Right lobe of liver (tissue), 6 donors: Measurements from ENCODE around the gene CMKLR1. TPM values are rescaled to one million over a fixed set of nuclear protein-coding genes. Genes with fewer than 3 reads are reported as not detected.

Experiments
- ATAC-seq, 4 donors: fragments of 200-7000 bp; cut with Tn5 transposase; one replicate each; pipeline ENCODE4 v1.9.1; 2020; ENCODE audit warnings: mild to moderate bottlenecking in 4 of 4, moderate library complexity in 4 of 4
- DNase-seq, 3 donors: peaks; one replicate each; pipeline ENCODE4 v3.0.0-alpha.2; 2020
- H3K27ac ChIP-seq, 3 donors: fragments of 200-600 bp; one replicate each; pipeline ENCODE4 v1.8.0; 2022
- H3K27me3 ChIP-seq, 2 donors: fragments of 200-600 bp; one replicate each; pipeline ENCODE4 v1.8.0; 2022
- H3K36me3 ChIP-seq, 4 donors: fragments of 200-600 bp; sonication (generic) in 1 of 4; one replicate each; pipeline versions ENCODE4 v1.5.1 to v1.8.0; 2017 to 2022; ENCODE audit warnings: control low read depth in 1 of 4
- H3K4me1 ChIP-seq, 4 donors: fragments of 200-600 bp; sonication (generic) in 1 of 4; one replicate each; pipeline versions ENCODE4 v1.5.1 to v1.8.0; 2017 to 2022; ENCODE audit warnings: control low read depth in 1 of 4
- H3K4me3 ChIP-seq, 3 donors: fragments of 200-600 bp; one replicate each; pipeline ENCODE4 v1.8.0; 2022
- H3K9me3 ChIP-seq, 4 donors: fragments of 200-600 bp; sonication (generic) in 1 of 4; one replicate each; pipeline versions ENCODE4 v1.5.1 to v1.8.0; 2017 to 2022; ENCODE audit warnings: control low read depth in 1 of 4
- CTCF ChIP-seq, 4 donors: fragments of 200-600 bp in 3 of 4; fragments of 450-650 bp in 1 of 4; IDR thresholded peaks; one replicate each; pipeline versions ENCODE4 v1.5.1 to v1.8.0; 2016 to 2022; ENCODE audit warnings: antibody characterized with exemption in 4 of 4, mild to moderate bottlenecking in 2 of 4
- POLR2A ChIP-seq: fragments of 450-650 bp; IDR thresholded peaks from one replicate; pipeline ENCODE4 v1.6.1; 2017; ENCODE audit warnings: antibody characterized with exemption, mild to moderate bottlenecking
- WGBS: methylation state at CpG from one replicate; pipeline ENCODE4 v1.1.6; 2018; ENCODE audit warnings: low coverage, low lambda C conversion rate; ENCODE audit not compliant: insufficient coverage; ENCODE audit errors: missing lambda C conversion rate; 5-methylcytosine and 5-hydroxymethylcytosine counted together
- intact Hi-C, 2 donors: fragments of 100-400 bp; cut with DNase I; formaldehyde crosslinking; loops; one replicate each; pipeline versions ENCODE4 v1.11.2 to v1.14.1; 2022
- total RNA-seq, 6 experiments: library from RNA; depleted of rRNA in 2 of 6; stranded (reverse); fragments of >200 nt in 2 of 6; fragmentation: NEBNext Ultra II Directional in 3 of 6; extraction: Animal tissue kit (Norgen Biotek cat#: 25700) in 3 of 6; gene quantifications; one replicate each; pipeline versions ENCODE4 v1.1.0 to v1.2.4, GENCODE V29; 2016 to 2023
- donor health status: DM: no; HTN: yes; CAD: no.
- donor health status: DM: no; HTN: no; CAD: no.
- donor health status: DM: no; HTN: no; CAD: no.
- donor health status: DM: no; HTN: yes; CAD: no.
- donor health status: DM: no; HTN: yes; CAD: no.

CMKLR1 gene
- total RNA-seq, 6 experiments from 2014 or later: 1.5 to 8.2 (median 4.2) TPM

GRCh38 chr12:108309674-108310312 lies 29.3 kb downstream of the CMKLR1 start:
- no peak for ATAC-seq

GRCh38 chr12:108308395-108309085 lies 30.6 kb downstream of the CMKLR1 start:
- TF ChIP-seq CTCF (IDR thresholded peaks at IDR 0.05) (no peak), POLR2A (no peak)
- Histone ChIP-seq H3K4me1 (peaks cover 0 to 3% (median 0%) of the 10 kb centered on the region in 4 donors), H3K9me3 (no peaks in the 10 kb centered on the region), H3K36me3 (no peaks in the 10 kb centered on the region), H3K4me3 (no peak overlapping the region), H3K27ac (no peak overlapping the region), H3K27me3 (no peaks in the 10 kb centered on the region)
- 59% methylated on average over 4 of the region's 10 CpGs for WGBS
- DNase-seq (no peak), ATAC-seq (no peak)
- intact Hi-C loops: no loop called here

More at GRCh38 chr12:108309674-108310312, 29.3 kb downstream of the CMKLR1 start:
- H3K27ac ChIP-seq: no peak overlapping the region
- H3K27me3 ChIP-seq: no peaks in the 10 kb centered on the region
- TF ChIP-seq CTCF (IDR thresholded peaks at IDR 0.05) (no peak), POLR2A (no peak)
- H3K9me3 ChIP-seq: no peaks in the 10 kb centered on the region
- no peaks in the 10 kb centered on the region for H3K36me3 ChIP-seq
- H3K4me1 ChIP-seq: peaks cover 0 to 5% (median 0%) of the 10 kb centered on the region in 4 donors
- intact Hi-C loops: no loop called here
- no peak overlapping the region for H3K4me3 ChIP-seq
- DNase-seq: no peak
- 45% methylated on average over 2 of the region's 2 CpGs for WGBS

GRCh38 chr12:108307006-108307405 lies 32.1 kb downstream of the CMKLR1 start:
- TF ChIP-seq POLR2A (no peak), CTCF (IDR thresholded peaks at IDR 0.05) (no peak)
- Histone ChIP-seq H3K9me3 (no peaks in the 10 kb centered on the region), H3K4me3 (no peak overlapping the region), H3K4me1 (no peaks in the 10 kb centered on the region), H3K27me3 (no peaks in the 10 kb centered on the region), H3K27ac (no peak overlapping the region), H3K36me3 (no peaks in the 10 kb centered on the region)
- DNase-seq (no peak), ATAC-seq (no peak)
- WGBS: 70% methylated on average over 3 of the region's 7 CpGs
- intact Hi-C loops: no loop called here

GRCh38 chr12:108306506-108306905 lies 32.6 kb downstream of the CMKLR1 start:
- DNase-seq: no peak
- no peaks in the 10 kb centered on the region for H3K4me1 ChIP-seq
- TF ChIP-seq CTCF (IDR thresholded peaks at IDR 0.05): no peak
- no peak for TF ChIP-seq POLR2A
- WGBS: 89% methylated on average over 3 of the region's 3 CpGs
- H3K27ac ChIP-seq: no peak overlapping the region
- H3K36me3 ChIP-seq: no peaks in the 10 kb centered on the region
- H3K4me3 ChIP-seq: no peak overlapping the region
- H3K27me3 ChIP-seq: no peaks in the 10 kb centered on the region
- H3K9me3 ChIP-seq: no peaks in the 10 kb centered on the region
- ATAC-seq: no peak
- intact Hi-C loops: no loop called here
